Measurements from ENCODE around the gene TLNRD1.

TLNRD1 gene

DNA sequence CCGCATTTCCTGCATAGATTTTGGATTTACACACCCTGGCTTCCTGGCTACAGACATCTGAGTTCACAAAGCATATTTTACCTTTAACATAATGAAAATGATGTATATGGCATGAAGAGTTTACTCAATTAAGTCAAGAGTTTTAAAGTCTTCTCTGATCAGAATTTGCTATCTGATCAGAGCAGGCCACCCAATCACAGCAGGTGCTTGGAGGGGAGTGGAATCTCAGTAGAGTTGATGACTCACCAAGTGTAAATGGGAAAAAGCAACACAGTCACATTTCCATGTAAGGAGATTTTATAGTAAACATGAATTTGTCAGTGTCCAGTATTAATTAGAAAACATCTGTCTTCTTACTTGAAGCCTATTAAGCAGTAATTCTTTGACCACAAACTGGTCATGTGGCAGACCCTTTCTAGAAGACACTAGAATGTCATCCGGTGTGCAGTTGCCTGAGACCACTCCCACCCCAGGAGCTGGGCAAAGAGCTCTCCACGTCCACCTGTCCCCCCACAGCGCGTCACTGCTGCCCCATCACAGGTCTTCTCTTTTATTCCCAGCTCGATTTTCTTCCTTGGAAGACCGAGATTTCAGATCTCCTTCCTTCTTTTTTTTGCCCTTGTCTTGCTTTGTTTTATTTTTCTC, 21.9 kb upstream of the TLNRD1 start:
- no peak for DNase-seq (ENCODE audit: low spot score)

DNA sequence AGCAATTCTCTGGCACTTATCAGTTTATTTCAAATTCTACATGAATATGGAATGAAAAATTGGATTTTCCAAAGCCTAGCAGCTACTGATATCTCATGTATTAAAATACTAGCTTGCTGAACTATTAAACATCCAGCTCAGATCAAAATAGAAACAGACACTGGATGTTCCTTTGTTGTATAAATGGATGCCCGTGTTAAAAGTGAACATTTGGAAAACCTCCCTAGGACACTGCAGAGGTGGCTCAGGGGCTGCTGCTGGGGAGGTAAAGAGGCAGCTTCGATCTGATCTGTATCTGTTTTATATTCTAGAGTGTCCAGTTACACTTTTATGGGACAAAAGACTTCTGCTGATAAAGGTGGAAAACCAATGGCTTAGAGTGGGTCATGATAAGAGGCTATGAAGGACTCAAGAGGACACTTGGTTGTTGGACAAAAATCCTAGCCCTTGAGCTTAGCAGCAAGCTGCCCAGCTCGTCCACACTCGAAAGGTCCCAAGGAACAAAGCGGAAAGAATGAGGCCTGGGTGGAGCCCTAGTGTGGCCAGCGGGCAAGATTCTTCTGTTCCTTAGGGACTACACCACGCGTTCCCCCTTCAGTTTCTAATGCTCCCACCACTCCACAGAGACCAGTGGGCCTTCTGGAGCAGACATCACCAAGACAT, 21.1 kb upstream of the TLNRD1 start:
- no peak for DNase-seq (ENCODE audit: low spot score)

DNA sequence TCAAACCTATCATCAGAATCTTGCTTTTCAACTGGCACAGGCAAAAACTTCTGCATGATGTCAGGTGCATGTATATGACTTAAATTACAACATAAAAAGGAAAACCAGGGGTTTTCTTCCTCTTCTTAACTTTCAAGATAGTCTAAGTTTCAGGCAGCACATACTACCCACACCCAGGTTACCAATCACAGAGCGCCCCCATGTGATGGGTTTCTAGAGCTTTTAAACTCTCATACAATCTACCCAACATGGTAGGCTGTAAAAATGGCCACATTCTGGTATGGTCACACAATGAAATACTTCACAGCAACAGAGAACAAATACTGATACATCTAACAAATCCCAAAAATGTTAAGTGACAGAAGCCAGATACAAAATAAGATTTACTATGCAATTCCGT, 18.5 kb upstream of the TLNRD1 start:
- DNase-seq (ENCODE audit: low spot score): no peak

DNA sequence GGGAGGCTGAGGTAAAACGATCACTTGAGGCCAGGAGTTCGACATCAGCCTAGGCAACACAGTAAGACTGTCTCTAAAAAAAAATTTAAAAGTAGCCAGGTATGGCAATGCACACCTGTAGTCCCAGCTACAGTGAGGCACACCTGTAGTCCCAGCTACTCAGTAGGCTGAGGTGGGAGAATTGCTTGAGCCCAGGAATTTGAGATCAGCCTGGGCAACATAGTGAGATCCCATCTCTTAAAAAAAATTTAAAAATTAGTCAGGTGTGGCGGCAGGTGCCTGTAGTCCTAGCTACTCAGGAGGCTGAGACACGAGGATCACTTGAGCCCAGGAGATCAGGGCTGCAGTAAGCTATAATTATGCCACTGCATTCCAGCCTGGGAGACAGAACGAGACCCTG, 17.9 kb upstream of the TLNRD1 start:
- DNase-seq (ENCODE audit: low spot score): no peak

DNA sequence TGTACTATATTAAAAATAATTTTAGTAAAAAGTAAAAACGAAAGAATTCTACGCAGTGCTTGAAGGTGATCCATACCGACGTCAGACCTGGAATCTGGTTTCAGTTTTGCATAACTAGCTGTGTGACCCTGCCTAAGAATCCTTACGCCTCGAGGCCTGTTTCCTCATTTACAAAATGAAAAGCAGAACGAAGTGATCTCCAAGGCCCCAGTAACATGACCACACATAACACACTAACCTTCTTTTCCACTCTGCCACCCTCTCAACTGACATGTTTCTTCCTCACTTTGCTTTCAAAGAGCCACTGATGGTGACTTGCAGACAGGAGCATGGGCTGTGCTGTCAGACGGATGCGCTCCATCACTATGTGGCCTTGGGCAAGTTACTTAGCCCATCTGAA, 15.9 kb upstream of the TLNRD1 start:
- no peak for DNase-seq (ENCODE audit: low spot score)

DNA sequence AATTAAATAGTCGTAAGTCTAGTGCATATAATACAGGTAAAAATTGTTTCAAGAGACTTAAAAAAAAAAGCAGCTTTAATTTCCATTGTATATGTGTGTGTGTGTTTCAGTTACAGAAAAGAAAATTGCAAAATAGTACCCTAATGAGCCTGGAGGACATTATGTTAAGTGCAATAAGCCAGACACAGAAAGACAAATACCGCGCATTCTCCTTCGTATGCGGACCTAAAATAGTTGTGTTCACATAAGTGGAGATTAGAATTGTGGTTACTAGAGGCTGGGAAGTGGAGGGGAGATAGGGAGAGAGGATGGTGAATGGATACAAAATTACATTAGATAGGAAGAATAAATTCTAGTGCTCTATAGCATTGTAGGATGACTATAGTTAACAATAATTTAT, 14.7 kb upstream of the TLNRD1 start:
- no peak for DNase-seq (ENCODE audit: low spot score)

DNA sequence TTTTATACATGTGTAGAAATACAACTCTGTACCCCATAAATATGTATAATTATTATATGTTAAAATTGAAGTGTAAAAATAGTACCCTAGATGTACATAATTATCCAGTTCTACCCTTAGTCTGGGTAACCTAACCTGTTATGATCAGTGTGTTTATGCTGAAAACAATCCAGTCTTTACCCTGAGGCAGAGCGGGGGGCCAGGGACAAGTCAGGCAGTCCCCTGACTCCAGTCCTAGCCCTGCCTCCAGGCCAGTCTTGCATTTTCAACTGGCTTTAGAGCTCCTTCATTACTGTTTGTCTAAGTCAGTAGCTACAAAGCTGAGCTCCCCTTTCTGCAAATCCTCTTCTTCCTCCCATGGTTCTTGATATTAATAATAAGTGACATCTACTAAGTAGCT, 14.2 kb upstream of the TLNRD1 start:
- DNase-seq (ENCODE audit: low spot score): no peak

DNA sequence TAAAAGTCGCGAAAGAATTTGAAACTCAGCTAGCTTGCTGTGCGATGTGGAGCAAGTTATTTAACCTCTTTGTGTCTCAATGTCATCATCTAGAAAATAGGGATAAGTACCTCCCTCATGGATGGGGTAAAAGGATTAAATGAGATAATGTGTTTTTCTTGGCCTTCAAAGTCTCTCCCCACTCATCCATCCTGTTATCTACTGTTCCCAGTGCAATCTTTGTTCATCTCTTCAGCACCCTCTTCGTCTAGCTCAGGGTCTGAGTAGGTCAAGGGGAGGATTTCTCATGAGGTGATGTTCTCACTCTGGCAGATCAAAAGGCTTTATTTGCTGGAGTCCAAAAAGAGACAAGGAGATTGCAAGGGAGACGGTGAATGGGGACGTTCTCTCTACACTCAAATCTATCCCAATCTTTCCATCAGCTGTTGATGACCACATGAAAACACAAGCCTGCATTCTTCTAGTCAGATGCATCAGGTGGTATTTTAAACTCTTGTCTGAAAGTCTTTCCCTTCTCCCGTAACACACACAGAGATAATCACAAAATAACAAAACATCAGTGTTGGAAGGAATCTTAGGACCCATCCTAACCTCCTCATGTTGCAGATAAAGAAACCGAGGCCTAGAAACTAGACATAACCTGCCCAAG, 12.5 kb upstream of the TLNRD1 start:
- DNase-seq (ENCODE audit: low spot score): no peak

DNA sequence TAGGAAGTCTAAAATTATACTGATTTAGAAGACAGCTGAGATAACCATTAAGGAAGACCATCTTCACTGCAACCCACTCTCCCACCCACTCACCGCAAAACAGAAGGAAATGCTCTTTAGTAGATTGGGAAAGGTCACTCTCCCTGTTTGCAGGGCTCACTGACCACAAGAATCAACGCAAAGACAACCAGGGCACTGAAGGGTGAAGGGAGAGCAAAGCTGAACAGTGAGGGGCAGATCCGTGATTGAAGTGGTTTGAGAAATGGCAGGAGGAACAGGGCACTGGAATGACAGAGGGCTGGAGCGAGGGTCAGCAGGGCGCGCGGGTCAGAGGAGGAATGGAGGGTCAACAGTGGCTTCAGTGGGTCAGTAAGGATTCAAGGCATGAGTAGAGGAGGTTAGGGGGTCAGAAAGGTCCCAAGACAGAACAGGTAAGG, 11.6 kb upstream of the TLNRD1 start:
- DNase-seq (ENCODE audit: low spot score): no peak

DNA sequence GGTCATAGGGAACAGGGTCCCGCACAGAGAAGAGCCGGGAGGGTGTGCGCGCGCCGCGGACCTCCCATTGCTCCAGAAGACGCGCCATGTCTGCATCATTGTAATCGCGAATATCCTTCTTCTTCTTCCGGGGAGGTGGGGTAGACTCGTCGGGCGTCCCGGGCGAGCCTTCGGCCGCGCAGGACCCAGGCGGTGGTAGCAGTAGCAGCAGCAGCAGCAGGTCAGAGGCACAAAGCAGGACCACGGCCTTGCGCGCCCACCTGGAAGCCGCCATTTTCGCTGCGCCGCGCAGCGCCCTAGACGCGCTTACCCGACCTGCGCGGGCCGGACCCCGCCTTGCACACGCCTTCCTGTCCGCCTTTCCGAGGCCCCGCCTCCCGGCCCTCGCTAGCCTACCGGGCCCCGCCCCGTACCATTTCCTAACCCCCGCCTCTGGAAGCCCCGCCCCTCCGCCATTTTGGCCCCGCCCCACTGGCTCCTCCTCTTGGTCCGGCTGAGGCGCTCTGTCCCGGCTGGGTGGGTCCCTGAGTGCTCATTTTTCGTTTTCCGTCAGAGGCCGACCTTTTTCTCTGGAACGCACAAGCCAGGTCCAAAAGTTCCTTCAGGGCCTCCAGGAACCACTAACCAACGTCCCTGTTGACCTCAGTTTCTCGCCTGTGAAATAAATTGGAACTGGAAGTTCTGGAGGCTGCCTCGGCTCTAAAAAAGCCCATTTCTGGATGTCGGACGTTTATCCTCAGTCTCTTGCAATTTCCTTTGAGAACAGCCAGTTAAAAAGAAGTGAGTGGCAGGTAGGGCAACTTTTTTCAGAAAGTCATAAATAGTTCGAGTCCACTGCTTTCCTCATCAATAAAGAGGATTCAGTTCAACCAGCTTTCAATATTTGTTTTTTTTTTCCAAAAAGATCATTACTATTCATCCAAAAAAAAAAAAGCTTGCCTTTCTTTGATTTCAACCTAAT, 10.9 kb upstream of the TLNRD1 start, which contains the start of gene MESD:
MESD (minus strand) TSS at position 302 of the 961 bp plus-strand sequence; CDS start at position 274, 28 bp downstream.
- peak; percentile 98 for DNase-seq (ENCODE audit: low spot score)

DNA sequence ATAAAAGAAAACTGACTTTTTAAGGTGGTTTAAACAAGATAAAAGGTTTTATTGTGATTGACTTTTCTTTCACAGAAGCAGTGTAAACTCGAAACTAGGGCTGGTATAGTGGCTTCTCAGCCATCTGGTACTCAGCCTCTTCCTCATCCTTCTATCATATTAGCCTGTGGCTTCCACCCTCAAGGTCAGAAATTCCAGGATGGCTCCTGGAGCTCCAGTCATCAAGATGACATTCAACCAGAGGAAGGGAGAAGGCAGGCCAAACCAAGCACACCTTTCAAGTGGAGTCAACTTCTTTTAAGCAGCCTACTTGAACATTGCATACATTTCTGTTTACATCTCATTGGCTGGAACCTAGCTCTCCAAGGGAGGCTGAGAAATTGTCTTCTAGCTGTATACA, 9.8 kb upstream of the TLNRD1 start:
- no peak for DNase-seq (ENCODE audit: low spot score)

DNA sequence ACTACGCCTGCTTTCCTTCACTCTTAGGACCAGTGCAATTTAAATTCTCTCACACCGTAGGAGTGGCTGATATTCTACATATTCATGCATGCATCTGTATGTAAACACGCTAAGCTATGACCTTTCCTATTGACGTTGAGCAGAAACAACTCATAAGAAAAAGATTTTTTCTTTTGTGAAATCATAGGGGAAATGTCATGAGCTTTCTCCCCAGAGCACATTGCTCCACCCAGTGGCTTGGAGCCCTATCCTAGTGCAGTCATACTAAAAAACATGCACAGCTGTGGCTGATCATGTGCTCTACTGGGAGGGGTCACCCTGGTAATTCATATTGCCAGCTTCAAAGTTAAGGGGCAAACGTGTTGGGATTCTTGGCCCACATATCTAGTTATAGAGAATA, 9.3 kb upstream of the TLNRD1 start:
- no peak for DNase-seq (ENCODE audit: low spot score)

DNA sequence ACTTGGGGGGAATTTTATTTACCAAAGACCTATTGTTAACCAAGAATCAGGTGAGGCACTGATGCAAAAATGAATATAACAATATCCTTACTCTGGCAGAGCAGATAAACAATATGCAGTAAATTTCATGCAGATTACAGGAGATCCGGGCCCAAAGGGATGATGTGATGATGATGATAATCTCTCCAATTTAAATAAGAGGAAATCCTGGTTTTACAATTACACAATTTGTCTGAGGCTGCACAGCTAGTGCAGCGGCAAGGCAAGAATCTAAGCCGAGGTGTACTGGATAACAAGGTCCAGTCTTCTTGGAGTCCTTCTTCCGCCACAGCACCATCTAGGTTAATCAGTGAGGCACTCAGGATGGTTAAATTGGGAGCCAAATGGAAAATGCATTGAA, 8.7 kb upstream of the TLNRD1 start:
- DNase-seq (ENCODE audit: low spot score): no peak

DNA sequence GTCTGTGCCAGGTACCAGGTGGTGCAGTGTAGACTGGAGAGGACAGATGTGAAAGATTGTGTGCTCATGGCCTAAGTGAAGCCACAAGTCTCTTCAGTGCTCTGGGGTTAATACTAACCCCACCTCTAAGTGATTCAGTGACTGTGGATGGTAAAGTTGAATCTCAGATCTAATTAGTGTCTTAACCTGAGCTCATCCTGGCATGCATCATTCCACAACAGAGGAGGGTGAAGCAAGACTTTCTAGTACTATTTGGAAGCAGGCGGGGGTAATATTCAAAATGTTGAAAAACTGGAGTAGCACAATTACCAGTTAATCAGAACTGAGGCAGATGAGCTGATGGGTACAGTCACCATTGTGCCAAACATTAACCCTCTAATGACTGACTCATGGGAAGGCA, 8.3 kb upstream of the TLNRD1 start:
- no peak for DNase-seq (ENCODE audit: low spot score)

DNA sequence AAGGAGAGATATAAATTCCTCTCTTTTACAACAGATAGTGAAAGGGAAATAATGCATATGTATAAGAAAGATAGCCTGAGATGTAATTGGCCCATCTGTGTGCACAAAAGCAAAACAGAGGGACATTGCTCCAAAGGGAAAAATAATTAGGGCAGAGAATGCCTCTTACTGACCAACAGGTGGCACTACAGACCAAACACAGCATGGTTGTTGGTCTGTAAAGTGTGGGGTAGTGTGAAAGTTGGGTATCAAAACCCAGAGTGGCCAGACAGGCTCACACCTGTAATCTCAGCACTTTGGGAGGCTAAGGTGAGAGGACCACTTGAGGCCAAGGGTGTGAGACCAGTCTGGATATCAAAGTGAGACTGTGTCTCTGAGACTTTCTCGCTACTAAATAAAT, 4.5 kb upstream of the TLNRD1 start:
- DNase-seq (ENCODE audit: low spot score): no peak

DNA sequence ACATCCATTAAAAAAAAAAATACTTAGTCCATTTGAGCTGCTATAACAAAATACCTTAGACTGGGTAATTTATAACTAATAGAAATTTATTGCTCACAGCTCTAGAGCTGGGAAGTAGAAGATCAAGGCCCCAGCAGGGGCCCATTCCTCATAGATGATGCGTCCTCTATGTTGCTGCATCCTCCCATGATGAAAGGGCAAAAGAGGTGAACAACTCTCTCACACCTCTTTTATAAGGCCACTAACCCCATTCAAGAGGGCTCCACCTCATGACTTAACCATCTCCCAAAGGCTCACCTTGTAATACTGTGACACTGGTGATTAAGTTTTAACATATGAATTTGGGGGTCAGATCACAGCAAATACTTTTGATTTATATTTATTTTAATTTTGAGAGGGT, 3.0 kb upstream of the TLNRD1 start:
- DNase-seq (ENCODE audit: low spot score): no peak

DNA sequence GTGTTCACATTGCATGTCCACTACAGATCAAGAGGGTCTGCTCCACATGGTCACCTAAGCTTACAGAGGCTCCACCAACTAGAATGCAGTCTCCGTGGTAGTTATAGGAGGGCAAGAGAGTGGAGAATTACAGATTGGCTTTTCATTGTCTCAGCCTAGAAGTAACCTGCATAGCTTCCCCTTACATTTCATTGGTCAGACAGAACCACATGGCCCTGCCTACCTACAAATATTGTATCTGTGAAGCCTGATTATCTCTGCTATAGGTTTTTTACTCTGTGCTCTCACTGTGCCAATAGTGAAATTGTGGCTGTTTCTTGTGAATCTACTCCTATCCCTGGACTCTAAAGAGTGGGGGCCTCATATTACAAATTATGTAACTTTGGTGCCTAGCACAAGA, 2.5 kb upstream of the TLNRD1 start:
- DNase-seq (ENCODE audit: low spot score): no peak

DNA sequence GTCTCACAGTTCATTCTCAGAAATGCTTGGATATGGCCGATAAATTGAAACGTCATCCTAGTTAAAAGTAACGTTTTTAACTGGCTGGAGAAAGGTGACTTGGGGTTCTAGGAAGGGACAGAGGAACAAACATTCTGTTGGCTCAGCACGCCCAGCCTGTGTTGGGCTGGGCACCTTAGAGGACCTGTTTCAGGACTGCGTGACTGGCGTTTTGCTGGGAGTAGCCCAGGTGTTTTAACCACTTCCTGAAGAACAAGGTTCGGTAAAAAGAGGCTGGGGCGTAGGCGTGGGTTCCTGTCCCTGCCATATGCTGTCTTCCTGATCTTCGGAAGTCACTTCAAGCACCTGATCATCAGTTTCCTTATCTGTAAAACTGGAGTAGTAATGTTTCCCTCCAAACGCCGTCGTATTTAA, 1.1 kb upstream of the TLNRD1 start:
- DNase-seq (ENCODE audit: low spot score): no peak

DNA sequence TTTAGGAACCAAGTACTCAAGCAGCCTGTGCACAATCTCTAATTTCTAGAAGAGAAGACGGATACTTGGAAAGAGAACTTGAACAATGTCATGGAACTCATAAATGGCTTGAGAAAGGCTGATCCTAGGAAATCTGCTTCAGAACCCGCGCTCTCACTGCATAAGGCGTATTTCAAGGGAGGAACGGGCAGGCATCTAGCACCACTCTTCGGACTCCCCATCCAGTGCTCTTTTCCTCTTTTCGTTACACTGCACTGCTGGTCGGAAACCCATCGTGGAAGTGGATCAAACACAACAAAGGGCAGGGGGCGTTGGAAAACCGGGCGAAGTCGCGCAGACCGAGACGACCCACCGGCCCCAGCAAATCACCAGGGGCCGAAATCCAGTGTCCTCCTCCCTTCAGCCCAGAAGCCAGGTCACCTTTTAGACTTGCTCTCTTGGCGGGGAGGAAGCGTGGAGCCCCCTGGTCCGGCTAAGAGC, 539 bp upstream of the TLNRD1 start:
- DNase-seq (ENCODE audit: low spot score): no peak

DNA sequence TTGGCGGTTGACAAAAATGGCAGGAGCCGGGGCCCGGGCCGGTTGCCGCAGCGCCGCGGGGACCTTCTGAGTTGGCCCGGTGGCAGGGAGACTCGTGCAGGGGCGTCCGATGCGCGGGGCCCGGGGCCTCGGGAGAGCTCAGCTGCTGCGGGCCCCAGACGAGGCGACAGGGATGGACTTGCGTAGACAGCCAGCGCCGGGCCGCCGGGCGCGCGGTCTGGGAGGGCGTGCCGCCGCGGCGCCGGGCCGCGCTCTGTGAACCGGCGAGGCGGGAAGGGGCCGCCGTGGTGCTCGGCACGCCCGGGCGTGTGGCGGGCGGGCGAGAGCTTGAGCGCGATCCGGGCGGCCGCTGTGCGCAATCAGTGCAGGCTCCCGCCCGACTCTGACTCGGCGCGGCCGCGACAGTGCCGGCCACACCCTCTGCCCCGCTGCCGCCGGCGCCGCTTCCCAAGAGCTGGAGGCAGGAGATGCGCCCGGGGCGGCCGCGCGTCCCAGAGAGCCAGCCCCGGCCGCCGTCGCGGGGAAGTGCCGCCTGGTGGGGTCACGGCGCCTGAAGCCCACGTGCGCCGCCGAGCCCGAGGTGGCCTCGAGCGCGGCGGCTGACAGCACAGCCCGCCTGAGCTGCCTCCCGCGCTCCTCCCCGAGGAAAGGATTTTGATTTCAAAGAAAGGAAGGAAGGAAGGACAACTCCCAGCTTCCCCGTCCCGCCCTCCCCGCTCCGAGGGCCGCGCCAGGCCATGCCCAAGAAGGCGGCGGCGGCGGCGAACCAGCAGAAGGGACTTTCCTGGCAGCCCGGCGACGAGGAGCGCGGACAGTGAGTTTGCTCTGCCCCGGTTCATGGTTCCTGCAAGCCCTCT, 657 bp downstream of the TLNRD1 start:
- no peak for DNase-seq (ENCODE audit: low spot score)

DNA sequence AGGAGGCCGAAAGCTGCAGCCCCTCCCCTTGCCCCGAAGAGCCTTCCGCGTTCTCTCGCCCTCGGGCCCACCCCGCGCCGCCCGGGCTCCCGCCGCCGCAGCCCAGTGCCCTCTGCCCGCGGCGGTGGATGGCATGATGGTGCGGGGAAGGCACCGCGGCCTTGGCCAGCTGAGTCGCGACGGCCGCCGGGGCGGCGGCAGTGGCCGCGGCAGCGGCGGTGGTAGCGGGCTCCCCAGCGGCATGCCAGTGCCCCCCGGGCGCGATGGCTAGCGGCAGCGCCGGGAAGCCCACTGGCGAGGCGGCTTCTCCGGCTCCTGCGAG, 1.2 kb downstream of the TLNRD1 start:
- DNase-seq (ENCODE audit: low spot score): no peak
